CD4-positive, alpha-beta T cell treated with Interleukin-17A for 4 hours (primary cell): Measurements from ENCODE around the gene RPUSD1.

Source experiments
- DNase-seq: peaks from one replicate; pipeline ENCODE4 v3.0.0-alpha.2; 2020; ENCODE audit warnings: mixed read lengths

Gene RPUSD1

DNA sequence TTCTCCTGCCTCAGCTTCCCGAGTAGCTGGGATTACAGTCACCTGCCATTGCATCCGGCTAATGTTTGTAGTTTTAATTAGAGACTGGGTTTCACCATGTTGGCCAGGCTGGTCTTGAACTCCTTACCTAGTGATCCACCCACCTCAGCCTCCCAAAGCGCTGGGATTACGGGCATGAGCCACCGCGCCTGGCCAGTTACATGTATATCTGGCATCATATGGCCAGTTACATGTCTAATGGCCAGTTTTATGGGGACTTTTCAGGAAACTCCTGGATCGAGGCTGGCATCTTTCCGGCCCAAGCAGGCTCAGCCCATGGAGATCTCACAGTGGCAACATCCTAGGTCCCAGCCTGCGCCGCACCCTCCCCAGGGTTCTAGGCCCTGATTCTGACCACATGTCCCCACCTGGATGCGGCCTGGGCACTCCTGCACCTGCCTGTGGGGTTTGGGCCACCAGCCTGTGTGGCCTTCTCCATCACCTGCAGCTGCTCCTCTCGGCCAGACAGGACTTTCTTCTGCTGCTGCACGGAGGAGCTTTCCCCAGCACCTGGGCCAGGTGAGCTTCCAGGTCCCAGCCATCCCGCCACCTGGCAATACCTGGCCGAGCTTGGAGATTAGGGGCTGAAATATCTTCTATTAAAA lies 46.1 kb downstream of the RPUSD1 start:
- no peak for DNase-seq

DNA sequence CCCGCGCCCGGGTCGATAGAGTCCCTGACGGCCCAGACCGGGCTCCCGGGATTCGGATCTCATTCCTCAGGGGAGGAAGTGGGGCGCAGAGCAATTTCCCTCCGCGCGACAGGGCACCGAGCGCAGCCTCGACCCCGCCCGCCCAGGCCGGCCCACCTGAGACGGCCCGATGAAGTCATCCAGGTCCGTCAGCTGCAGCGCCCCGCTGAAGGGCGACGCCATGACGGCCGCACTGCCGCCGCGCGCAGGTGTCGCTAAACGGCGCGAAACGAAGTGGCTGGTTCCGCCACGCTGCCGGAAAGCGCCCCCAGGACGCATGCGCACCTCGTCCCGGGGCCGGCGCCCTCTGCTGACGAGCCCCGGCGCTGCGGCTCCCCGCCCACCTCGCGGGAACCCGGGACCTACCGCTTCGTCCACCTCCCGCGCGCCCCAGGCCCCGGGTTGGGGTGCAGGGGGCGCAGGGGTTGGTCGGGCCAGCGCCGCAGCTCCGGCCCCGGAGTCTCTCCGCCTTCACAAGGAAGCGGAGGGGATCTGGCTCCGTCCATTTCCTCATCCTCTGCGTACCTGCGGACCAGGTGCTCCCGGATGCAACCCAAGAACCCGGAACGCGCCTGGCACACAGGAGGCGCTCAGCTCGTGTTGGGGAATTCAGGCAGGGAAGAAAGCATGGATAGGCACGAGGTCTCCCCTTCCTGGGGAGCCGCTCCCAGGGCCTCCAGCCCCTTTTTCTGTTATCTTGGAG lies 47.2 kb downstream of the RPUSD1 start, which contains the start of gene CIAO3:
Gene CIAO3 (minus strand): TSS at position 234 of the 742 bp plus-strand sequence. CDS start 12 bp downstream, at position 222.
- DNase-seq, result peak; percentile 91

DNA sequence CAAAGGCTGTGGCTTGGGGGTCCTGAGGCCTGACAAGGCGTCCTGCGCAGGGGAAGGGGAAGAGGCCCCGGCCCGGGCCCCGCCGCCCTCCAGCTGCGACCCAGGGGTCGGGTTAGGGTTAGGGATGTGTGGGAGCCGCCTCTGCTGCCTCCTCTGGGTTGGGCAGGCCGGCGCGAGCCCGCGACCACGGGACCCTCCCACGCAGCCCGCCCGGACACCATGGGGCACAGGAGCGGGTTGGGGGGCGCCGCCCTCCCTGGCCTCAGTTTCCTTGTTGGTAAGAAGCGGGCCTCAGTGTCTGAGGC lies 47.8 kb downstream of the RPUSD1 start:
- DNase-seq, result no peak

DNA sequence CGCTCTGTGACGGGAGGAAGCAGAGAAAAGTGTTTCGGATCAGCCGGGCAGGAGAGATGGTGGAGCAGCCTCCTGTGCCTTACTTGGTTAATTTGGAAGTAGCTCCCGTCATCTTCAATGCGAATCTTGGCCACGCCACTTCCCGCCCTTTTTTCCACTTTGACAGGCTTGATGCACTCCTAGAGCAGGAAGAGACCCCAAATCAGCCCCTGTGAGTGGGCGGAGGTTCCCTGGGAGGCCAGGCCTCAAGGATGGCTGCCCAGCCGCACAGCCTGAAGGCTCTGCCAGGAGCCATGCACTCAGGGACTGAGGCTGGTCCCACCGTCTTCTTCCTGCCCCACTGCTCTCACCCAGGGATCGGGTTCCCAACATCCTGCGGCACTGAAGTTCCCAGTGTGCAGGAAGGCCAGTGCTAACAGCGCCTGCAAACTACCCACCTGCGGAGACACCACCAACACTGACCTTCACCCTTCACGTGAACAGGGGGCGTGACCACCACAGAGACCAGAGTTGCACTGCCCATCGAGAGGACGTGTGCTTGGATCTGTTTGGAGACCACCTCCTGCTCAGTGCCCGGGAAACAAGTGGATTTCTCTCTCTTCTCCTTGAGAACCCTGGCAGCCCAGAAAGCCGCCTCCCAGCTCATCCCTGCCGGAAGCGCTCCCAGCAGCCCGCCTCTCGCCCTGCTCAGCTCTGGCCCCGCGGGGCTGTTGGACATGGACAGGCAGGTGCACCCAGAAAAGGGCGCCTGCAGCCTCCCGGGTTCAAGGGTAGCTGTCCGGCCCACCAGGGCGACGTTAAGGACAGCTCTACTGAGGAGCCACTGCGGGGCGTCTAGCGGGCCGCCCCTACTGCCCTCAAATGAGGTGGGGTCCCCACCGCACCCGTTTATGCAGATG lies 48.4 kb downstream of the RPUSD1 start:
- no peak for DNase-seq

DNA sequence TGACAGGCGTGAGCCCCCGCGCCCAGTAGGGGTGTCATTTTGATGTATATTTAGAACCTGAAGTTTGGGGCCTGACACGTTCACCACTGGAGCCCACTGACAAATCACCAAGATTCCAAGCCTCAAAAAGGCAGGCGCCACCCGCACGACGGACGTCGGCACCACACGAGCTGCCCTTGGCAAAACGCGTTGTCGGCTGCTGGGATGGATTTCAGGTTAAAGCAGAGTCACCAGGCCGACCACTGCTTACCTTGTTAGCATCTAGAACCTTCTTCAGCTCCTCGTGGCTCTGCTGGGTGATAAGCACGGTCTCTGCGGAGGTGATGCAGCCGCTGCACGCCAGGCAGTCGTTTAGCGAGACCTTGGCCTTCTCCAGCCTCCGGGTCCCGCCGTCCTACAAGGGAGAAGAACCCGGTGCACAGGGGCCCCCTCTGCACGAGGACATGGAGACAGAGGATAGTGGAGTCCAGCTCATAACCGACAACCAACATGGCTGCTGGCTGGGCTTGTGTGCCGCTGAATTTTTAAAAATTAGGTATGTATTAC lies 51.2 kb downstream of the RPUSD1 start:
- DNase-seq, result no peak

DNA sequence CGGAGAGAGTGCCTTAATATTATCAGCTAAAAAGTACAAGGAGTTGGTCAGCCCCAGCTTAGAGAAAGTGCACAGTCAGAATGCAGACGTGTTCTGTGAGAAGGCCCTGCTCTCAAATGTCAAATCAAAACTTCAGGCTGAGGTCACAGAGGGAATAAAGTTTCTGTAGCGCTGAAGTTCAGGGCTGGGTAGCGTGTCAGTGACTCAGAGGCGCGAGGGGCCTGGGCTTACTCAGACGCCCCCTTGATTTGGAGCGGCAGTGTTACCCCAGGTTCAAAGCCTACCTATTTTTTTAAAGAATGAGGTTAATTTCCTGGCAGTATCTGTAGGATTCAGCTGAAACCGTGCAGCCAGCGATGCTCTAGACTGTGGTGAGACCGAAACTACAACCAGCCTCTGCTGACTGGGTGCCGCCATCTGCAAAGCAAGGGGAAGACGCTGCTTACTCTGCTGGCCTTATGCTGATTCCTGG lies 52.2 kb downstream of the RPUSD1 start:
- DNase-seq, result no peak

DNA sequence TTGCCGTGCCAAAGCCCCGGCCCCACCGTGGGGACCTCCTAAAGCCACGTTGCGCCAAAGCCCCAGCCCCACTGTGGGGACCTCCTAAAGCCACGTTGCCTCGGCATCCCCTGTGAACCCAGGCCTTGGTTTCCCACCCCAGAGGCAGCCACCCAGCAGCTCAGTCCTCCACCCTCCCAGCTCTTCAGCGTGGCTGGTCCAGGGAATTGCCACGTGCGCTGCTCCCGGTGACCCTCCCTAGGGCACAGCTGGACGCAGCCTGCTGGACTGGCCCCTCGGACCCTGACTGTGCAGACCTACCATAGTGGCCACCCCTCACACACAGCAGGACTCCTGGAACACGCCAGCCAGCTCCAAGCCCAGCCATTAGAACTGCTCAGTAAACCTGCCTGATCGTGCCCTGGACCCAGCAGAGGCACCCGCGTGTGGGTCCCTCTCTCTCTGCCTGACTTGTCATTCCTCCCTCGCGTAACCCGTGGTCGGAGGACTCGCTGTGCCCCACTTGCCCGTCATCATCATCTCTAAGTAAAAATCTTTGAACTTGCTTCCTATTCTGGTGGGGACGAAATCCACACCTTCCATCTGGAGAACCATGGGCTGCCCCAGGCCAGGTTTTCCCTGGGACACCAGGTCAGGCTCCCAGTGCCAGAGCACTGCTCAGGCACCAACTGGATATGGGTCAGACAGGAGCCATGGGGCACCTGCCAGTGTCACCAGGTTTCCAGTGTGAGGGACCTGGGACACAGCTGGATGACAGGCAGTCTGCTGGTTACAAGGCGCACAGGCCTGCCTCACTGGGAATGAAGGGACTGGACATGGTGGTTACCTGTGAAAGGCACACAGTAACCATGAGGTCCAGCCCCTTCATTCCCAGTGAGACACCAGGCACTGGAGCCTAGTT lies 53.0 kb downstream of the RPUSD1 start:
- DNase-seq, result no peak
